NOMO-1 treated with dmso at 0.1 percent for 144 hours (cell line): Measurements from ENCODE around the gene CDX2.
"Not testable (repeated sequence)": the region's sequence is repeated elsewhere in the genome, so short reads cannot be mapped to it uniquely, and the experiment has no call there.

Experiments
- DNase-seq: peaks from one replicate; lab custom pipeline; 2025; ENCODE audit not compliant: unreplicated experiment; lab: John Stamatoyannopoulos, UW

The CDX2 gene

DNA sequence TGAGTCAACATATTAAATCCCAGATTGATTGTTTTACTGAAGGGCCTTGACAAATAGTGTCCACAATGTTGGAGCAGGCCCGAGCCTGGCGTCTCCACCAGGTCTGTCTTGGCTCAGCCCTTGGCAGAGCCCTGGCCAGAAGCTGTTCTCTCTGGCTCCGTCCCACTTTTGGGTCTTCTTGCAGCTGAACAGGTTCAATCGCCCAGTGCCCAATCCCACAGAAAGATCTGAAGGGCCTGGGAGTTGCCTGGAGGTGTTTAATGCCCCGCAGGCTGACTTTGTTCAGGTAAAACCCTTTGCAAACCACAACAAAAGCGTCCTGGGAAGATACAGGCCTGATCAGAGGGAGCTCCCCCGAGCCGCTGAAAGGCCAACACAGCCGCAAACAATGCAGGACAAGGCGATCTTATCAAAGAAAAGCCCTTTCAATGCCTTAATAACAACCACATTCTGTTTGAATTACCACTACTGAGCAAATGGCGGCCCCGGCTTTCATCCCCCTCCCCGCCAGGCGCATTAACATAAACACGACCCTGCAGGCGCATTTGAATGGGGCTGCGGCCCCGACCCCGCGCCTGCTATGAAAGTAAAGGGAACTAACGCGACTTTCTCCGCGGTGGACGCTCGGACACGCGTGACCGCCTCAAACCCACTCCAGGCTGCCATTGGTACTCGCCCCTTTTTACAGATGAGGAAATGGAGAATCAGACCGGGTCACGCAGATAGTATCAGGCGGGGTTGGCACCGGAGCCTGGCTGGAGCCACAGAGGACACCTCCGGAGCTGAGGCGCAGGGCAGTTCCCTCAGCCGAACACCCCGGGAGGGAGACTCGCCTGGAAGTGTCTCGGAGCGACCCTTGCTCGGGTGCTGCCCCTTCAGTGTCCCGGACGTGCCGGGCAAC, 3.1 kb downstream of the CDX2 start:
- DNase-seq = no peak

DNA sequence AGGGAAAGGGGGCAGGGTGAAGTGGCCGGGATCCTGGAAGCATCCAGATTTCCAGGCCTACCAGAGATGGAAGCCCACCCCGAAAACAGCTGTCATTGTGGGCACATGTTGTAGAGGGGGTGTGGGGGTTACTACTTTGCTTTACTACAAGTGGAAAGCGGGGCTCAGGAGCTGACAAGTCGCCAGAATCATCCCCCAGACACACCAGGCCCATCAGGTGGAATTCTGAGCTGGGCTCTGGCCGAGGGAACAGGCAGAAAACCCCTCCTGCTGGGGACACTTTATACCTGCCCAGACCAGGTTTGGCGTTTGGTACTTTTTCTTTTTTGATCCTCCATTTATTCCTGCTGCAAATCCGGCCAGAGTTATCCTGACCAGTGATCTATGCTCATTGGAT, 3.8 kb downstream of the CDX2 start:
- no peak for DNase-seq

DNA sequence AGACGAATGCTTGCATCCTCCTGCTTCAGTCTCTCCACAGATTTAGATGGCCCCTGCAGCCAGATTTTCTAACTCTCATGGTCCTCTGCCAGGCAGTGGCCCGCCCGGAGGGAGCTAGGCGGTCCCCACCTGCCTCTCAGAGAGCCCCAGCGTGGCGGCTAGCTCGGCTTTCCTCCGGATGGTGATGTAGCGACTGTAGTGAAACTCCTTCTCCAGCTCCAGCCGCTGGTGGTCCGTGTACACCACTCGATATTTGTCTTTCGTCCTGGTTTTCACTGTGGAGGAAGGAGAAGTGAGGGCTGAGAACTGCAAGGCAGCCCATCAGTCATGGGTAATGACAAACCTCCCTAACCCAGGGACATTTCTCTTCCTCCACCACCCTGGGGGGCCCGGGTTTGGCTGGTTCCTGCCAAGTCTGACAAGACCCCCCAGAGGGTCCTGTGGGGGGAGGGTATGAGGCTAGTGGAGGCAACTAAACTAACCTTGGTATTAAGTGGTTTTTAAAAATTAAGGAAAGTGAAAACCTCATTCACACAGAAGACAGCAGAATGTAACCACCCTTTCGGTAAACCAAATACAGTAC, 4.3 kb downstream of the CDX2 start:
- no peak for DNase-seq

DNA sequence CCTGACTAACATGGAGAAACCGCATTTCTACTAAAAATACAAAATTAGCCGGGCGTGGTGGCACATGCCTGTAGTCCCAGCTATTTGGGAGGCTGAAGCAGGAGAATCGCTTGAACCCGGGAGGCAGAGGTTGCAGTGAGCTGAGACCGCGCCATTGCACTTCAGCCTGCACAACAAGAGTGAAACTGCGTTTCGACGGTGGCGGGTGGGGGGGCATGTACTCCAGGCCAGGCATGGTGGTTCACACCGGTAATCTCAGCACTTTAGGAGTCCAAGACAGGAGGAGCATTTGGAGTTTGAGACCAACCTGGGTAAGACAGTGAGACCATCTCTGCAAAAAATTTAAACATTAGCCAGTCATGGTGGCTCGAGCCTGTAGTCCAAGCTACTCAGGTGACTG, 4.9 kb downstream of the CDX2 start:
- not testable (repeated sequence) for DNase-seq

DNA sequence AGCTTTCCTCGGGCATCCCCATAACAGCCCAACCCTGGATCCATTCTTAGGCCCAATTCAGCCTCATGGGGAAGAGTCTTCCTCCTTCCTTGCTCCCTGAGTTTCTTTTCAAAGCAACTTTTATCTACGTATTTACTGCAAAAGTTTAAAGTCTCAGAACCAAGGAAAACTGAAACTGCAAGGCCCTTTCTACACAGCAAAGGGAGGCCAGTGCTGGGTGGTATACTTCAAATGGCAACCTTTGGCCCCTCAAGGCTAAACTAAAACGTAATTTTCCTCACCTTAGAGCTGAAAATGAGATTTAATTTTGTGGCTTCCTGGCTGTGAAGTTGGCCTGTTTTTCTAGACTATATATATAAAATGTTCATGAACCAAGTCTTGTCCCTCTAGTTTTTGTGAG, 5.6 kb downstream of the CDX2 start:
- DNase-seq = no peak

DNA sequence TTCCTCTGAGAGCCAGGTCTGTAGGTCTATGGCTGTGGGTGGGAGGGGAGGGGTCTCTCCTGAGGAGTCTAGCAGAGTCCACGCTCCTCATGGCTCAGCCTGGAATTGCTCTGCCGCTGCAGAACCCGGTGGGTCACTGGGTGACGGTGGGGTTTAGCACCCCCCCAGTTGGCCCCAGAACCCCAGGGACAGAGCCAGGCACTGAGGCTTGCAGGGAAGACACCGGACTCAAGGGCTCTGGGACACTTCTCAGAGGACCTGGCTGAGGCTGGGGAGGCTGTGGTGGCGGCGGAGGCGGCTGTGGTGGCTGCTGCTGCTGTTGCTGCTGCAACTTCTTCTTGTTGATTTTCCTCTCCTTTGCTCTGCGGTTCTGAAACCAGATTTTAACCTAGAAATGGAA, 6.1 kb downstream of the CDX2 start:
- DNase-seq = no peak

DNA sequence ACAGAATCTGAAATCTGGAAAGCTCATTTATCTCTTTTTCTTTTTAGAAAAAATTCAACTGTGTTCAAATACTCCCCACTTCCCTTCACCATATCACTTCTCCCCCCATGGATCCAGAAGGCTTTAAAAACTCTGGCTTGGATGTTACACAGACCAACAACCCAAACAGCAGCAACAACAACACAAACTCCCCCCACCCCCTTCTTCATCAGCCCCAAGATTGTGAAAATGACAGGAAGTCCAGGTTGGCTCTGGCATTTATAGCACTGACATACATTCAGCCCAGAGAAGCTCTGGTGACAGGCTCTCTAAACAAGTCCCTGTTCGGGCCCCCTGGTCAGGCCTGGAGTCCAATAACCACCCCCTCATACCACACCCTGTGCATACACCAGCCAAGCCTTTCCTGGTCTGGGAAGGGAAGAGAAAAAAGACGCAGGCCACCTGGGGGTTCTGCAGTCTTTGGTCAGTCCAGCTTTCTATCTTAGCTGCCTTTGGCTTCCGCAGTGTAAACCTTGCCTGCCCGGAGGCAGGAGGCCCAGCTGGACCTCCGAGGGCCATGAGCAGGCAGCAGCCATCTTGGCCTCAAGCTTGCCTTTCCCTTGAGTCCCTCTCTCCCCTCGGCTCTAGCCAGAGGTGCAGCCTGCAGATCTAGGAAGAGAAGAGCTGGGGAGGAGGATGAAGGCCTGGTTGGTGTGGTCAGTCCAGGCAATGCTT, 6.8 kb downstream of the CDX2 start:
- no peak for DNase-seq

DNA sequence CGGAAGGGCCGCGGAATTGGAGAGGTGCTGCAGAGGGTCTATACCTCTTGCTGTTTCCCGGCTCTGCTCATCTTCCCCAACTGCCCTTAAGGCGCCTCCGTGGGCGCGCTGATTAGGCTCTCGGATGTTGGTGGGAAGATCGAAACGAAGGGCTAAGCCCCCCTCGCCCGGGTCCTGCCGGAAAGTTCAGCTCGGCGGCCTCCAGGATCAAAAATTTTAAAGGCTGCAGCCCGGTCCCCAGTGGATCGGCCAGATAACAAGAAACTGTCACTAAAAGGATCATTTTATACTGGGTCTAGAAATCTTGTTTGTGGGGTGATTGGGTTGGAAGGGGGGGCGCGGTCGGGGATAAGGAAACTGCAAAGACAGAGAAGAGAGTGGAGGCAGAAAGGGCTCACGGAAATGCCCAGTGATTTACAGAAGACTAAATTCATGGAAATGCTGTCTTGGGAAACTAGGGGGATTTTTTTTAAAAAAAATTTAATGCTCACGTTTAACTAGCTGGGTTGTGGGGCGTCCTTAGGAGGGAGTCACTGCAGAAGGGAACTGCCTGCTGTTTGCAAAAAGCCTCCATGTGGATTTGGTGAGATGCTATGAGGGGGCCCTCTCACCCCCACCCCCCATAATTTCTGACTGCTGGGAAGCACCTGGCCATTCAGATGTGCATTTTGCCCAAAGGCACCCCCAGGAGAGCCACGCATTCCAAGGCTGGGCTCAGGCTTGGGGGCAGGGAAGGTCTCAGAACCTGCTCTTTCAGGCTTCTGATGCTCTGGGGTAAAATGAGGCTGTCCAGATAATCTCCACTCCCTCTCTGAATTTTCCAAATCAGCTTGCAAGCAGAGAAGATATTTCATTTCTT, 7.7 kb downstream of the CDX2 start:
- no peak for DNase-seq

DNA sequence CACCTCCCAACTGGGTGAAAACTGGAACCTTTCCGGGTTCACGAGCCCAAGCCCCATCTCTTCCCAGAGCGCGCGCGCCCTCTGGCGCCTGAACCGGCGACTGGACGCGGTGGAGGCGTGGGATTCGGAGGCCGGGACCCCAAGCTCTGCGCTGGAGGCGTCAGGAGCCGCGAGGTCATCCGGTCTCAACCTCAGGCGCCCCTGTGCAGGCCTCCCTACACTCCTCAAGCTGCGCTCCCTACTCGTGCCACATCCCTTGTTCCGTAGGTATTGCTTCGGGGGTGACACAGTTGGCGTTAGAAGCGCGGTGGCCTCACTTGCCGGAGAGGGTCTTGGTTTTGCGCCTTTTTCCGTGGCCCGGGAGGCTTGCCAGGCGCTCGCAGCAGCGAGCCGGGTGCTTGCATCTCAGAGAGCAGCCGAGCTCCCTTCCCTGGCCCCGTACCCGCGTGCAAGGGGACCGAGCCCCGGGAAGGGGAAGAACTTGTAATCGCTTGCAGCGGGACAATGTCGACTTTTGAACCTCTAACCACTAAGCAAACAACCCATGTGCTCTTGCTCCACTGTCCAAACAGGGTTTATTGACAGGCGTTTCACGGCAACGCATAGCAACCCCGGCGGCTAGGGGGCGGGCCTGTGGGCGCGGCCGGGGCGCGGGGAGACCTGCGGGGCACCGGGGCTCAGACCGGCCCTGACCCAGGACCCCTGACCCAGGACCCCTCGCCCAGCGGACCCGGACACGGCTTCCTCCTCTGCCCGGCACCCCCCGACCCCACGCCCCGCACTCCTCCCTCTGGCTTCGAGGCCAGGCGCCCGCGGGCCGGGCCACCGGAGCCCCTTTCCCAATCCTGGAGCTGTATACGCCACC, 8.5 kb downstream of the CDX2 start:
- DNase-seq = peak; percentile 58

DNA sequence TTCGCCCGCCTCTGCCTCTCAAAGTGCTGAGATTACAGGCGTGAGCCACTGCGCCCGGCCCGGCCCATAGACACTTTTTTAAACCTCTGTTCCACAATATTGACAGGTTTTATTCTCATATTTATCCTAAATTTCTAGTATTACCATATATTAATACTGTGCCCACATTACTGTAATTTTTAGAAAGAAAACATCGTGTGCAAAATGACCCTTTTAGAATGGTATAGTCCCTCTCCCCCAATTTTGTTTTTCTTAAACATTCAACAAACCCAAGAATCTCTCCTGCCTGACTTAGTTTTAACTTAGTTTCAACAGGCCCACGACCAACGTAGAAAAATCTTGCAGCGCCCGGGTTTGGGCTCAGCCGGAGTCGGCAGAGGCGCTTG, 9.1 kb downstream of the CDX2 start:
- no peak for DNase-seq

DNA sequence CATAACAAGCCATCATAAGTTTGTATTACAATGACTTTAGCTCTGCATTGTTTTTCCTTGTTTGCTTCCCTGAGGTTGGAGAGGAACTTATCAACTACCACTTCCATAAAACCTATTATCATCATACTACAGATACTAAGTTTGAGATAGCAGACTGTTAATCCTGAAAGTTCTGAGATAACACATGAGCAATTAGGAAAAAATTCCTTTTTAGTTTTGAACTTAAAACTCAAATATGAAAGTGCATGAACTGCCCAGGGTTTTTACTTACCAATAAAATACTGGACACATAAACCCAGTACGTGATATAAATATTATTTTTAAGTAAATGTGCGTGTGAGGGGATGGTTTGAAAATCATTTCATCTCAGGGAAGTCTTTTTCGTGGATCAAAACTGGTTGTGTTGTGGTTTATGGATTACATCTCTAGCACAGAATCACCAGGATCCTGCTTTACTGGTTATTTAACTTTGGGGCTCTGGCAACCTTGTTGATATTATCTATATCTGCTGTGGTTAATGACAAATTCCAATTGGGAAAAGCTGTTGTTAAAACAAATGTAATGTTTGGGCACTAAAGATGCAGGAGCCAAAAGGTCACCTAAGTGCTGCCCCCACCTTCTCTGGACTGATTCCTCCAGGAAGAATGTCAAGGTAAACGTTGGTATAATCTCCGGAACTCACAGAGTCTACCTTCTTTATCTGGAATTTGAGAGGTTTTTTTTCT, 12.4 kb downstream of the CDX2 start:
- DNase-seq = no peak

DNA sequence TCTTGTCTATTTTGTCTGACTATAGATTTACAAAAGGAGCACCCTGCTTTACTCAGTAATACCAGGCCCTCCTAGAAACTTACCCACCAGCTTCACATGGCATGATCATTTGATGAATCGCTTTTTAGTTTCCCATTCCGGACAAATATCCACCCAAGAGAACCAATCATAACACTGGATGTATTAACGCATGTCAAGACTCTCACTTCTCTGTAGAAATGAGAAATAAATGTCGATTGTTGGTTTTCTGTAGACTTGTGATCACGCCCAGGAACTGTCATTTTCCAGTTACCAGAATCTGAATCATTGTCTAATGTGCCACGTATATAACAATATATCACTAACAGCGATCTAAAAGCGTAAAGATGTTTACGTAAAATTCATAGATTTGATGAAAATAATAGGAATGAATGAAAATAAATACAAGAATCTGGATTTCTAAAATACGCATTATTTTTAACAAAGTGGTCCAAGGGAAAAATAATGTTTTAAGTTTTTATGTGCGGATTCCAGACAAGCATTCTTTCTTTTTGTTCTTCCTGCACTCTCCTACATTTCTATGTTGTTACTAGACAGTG, 14.0 kb downstream of the CDX2 start:
- DNase-seq = no peak

DNA sequence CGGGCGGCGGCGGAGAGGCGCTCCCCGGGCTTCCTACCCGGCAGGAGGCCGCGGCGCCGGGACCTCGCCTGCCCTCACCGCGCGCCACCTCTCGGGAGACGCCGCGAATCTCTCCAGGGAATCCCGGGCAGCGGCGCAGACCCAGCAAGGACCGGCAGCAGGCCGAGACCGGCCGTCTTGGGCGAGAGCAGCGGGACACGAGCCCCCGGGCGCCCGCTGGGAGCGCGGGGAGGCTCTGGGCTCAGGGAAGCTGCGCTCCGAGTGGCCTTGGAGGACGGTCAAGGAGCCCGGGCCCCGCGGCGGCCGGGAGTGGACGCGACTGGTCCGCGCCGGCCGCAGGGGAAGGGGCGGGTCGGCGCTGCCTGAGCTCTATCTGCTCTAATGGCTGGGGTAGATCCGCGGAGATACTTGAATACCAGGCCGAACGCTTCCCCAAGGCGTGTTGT, 14.7 kb downstream of the CDX2 start:
- DNase-seq = no peak

DNA sequence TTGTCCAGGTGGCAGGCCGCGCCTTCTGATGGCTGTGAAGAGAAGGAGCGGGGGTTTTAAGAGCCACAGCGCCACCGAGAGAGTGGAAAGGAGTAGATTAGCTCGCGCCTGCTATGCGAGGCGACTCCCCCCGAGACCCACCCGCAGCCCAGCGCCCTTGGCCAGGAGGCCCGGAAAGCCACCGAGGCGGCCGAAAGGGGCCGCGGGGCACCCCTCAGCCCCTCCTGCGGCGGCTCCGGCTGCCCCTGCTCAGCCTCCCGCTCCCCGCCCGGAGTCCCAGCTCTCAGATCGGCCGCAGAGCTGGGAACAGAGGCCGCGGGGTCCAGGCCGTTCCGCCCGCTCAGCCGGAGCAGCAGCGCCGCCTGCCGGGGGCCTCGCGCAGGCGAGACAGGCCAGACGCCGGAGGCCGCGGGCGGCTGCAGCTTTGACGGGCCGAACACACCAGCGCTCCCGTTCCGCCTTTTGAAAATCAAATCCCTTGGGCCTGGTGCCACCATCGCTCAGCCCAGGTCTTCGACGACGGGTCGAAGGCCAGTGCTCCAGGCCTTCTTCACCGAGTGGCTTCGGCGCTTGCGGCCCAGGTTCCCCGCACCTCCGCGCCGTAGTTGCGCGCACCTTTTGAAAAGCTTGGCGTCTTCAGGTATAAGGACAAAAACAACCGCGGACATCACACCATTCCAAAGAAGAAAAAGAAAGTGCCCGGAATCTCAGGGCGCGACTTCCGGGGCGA, 15.3 kb downstream of the CDX2 start:
- peak; percentile 94 for DNase-seq

DNA sequence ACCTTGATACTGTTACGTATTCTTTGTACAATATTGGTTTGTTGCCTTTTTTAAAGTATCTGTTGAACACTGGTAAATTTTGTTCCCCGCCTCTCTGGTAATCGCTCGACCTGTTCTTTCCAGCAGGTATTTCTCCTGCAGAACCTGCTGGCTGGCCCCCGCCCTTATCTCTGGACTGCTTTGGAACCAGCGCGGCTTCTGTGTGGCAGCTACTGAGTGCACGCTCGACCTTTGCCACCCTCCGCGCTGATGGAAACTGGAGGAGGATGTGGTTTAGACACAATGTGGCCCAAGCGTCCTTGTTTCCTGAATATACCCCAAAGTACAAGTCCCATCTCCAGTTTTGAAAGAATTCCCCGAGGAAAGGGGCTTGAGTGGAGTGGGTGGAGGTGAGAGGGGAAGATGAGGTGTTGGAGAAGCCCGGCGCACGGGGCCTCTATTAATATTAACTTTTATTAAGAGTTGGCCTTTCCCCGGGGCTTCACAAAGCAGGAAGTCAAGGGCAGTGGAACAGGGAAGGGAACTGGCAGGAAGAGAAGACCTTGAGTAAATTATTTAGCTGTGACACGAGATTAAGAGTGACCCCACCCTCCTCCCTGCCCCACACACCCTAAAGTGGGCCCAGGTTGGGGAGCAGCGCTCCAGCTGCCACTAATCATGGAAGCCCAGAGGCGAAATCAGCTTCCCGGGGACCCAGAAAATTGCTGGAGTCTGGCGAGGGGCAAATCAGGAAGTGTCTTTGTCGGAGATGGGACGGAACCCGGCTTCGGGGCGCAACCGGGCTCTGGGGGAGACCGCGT, 16.0 kb downstream of the CDX2 start:
- DNase-seq = no peak

DNA sequence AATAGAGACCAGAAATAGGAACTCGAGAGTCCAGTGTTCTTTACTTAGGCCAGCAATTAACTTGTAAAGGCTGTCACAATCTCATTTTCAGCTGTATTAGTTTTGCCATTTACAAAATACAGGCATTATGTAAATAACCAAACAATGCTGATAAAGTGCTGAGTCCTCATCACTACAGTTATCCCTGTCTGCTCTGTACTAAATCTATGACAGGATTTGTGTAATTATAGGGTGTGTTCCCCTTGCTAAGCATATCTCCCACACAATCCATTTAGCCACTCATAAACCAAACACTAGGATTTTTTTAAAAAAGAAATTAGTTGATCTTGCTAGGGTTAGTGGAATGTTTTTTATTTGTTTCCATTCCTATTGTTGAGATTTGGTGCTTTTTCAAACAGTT, 26.1 kb downstream of the CDX2 start:
- DNase-seq = no peak

DNA sequence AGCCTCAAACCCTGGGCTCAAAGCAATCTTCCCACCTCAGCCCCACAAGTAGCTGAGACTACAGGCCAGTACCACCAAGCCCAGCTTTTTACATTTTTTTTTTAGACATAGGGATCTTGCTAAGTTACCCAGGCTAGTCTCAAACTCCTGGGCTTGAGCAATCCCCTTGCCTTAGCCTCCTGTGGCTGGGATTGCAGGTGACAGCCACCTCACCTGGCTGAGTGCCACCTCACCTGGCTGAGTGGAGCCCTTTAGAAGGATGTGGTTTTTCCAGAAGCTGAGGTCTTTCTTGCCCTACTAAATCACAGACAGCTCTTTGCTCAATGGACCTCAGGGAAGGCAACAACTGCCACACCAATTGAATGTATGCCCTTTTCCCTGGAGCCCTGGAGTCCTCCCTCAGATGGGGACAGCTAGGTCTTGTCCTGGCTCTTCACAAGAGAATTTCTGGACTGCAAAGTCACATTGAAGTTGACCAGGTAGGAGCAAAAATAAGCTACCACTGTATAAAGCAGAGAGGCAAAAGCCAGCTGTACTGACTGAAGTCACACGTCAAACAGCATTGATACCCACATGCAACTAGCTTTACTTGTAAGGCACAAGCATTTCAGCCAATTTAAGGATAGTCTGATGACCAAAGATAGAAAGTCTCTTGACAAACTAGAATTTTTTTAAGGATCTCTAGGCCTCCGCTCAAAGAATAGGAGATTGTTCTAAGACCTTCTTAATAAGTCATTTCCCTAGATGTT, 35.4 kb downstream of the CDX2 start:
- DNase-seq = no peak
